GM18868 (cell line): ENCODE measurements around the gene IGHMBP2.

ENCODE experiments used
- ATAC-seq: cut with Tn5 transposase; IDR thresholded peaks from one replicate; pipeline ENCODE4 v1.9.1; 2021; ENCODE audit warnings: mild to moderate bottlenecking, moderate library complexity; ENCODE audit not compliant: unreplicated experiment

Gene IGHMBP2

GRCh38 chr11:68938816-68939582, 35.3 kb downstream of the IGHMBP2 start:
- no peak for ATAC-seq

GRCh38 chr11:68939583-68940555, 36.2 kb downstream of the IGHMBP2 start:
- ATAC-seq, result no peak

- no peak for ATAC-seq
Measured at GRCh38 chr11:68940651-68941323, 37.1 kb downstream of the IGHMBP2 start.

GRCh38 chr11:68941324-68942094, 37.8 kb downstream of the IGHMBP2 start:
- no peak for ATAC-seq

- no peak for ATAC-seq
Measured at GRCh38 chr11:68942095-68942620, 38.5 kb downstream of the IGHMBP2 start.

- no peak for ATAC-seq
Measured at GRCh38 chr11:68942751-68943271, 39.1 kb downstream of the IGHMBP2 start.

GRCh38 chr11:68946416-68947090, 42.9 kb downstream of the IGHMBP2 start:
- no peak for ATAC-seq

- ATAC-seq, result no peak
Measured at GRCh38 chr11:68947151-68947550, 43.5 kb downstream of the IGHMBP2 start.

GRCh38 chr11:68948496-68948895, 44.8 kb downstream of the IGHMBP2 start:
- ATAC-seq, result no peak

GRCh38 chr11:68948935-68949334, 45.2 kb downstream of the IGHMBP2 start:
- no peak for ATAC-seq

GRCh38 chr11:68950270-68950669, 46.6 kb downstream of the IGHMBP2 start:
- ATAC-seq, result no peak

- no peak for ATAC-seq
Measured at GRCh38 chr11:68950762-68951161, 47.1 kb downstream of the IGHMBP2 start.

GRCh38 chr11:68954836-68955606, 51.3 kb downstream of the IGHMBP2 start:
- no peak for ATAC-seq

- no peak for ATAC-seq
Measured at GRCh38 chr11:68955607-68955958, 51.9 kb downstream of the IGHMBP2 start.

GRCh38 chr11:68956142-68956541, 52.5 kb downstream of the IGHMBP2 start:
- no peak for ATAC-seq

- no peak for ATAC-seq
Measured at GRCh38 chr11:68956547-68957254, 53.0 kb downstream of the IGHMBP2 start.

- no peak for ATAC-seq
Measured at GRCh38 chr11:68958211-68958610, 54.5 kb downstream of the IGHMBP2 start.
